ENCODE data around the gene TAPBPL.
"Not testable (repeated sequence)": the region's sequence is repeated elsewhere in the genome, so short reads cannot be mapped to it uniquely, and the experiment has no call there.

The TAPBPL gene

GRCh38 chr12:6470375-6471163 lies 18.7 kb downstream of the TAPBPL start, which contains the start of gene VAMP1:
VAMP1 (minus strand) TSS chr12:6470677; CDS start chr12:6470531, 146 bp downstream.
- FAIRE-seq (no peak), DNase-seq (ENCODE audit: insufficient read length, low spot score) (peak; percentile 97)
- no peak for TF ChIP-seq CTCF (IDR thresholded peaks at IDR 0.05; ENCODE audit: insufficient read depth, missing control alignments)

GRCh38 chr12:6471989-6472360 lies 20.1 kb downstream of the TAPBPL start:
- TF ChIP-seq CTCF (IDR thresholded peaks at IDR 0.05; ENCODE audit: insufficient read depth, missing control alignments): no peak
- DNase-seq (ENCODE audit: insufficient read length, low spot score) (no peak), FAIRE-seq (no peak)

- FAIRE-seq (no peak), DNase-seq (ENCODE audit: insufficient read length, low spot score) (no peak)
- no peak for TF ChIP-seq CTCF (IDR thresholded peaks at IDR 0.05; ENCODE audit: insufficient read depth, missing control alignments)
These were observed 20.6 kb downstream of the TAPBPL start for GRCh38 chr12:6472491-6472890.

- DNase-seq (ENCODE audit: insufficient read length, low spot score); FAIRE-seq: not testable (repeated sequence)
These were observed 23.6 kb downstream of the TAPBPL start for GRCh38 chr12:6475233-6475975.

- FAIRE-seq: no peak
These were observed 24.6 kb downstream of the TAPBPL start for GRCh38 chr12:6476489-6476888.

GRCh38 chr12:6477601-6478377 lies 25.9 kb downstream of the TAPBPL start:
- not testable (repeated sequence) for FAIRE-seq

More at GRCh38 chr12:6476489-6476888, 24.6 kb downstream of the TAPBPL start:
- DNase-seq (ENCODE audit: insufficient read length, low spot score): no peak
- no peak for TF ChIP-seq CTCF (IDR thresholded peaks at IDR 0.05; ENCODE audit: insufficient read depth, missing control alignments)

GRCh38 chr12:6478416-6478815 lies 26.6 kb downstream of the TAPBPL start:
- no peak for DNase-seq (ENCODE audit: insufficient read length, low spot score)

More at GRCh38 chr12:6477601-6478377, 25.9 kb downstream of the TAPBPL start:
- not testable (repeated sequence) for DNase-seq (ENCODE audit: insufficient read length, low spot score)

More at GRCh38 chr12:6478416-6478815, 26.6 kb downstream of the TAPBPL start:
- TF ChIP-seq CTCF (IDR thresholded peaks at IDR 0.05; ENCODE audit: insufficient read depth, missing control alignments): no peak
- FAIRE-seq: no peak
